Ascending aorta (tissue), 2 donors: ENCODE data around the gene HOXC10. TPM values are rescaled to one million over a fixed set of nuclear protein-coding genes. Genes with fewer than 3 reads are reported as not detected.

Experiments used
- DNase-seq, 2 donors: peaks; one replicate each; pipeline ENCODE4 v3.0.0-alpha.2; 2019; ENCODE audit warnings: low spot score in 2 of 2
- H3K27ac ChIP-seq, 2 donors: fragments of 200-600 bp; sonication (generic); one replicate each; pipeline ENCODE4 v1.5.1; 2016 to 2017; ENCODE audit warnings: mild to moderate bottlenecking in 1 of 2
- H3K27me3 ChIP-seq: fragments of 200-600 bp; sonication (generic); one replicate; pipeline ENCODE4 v1.5.1; 2017
- H3K36me3 ChIP-seq, 2 donors: fragments of 200-600 bp; sonication (generic); one replicate each; pipeline ENCODE4 v1.5.1; 2016
- H3K4me1 ChIP-seq, 2 donors: fragments of 200-600 bp; sonication (generic); one replicate each; pipeline ENCODE4 v1.5.1; 2016 to 2017; ENCODE audit warnings: mild to moderate bottlenecking in 1 of 2
- H3K4me3 ChIP-seq, 2 donors: fragments of 200-600 bp; sonication (generic); one replicate each; pipeline ENCODE4 v1.5.1; 2016 to 2017; ENCODE audit warnings: mild to moderate bottlenecking in 1 of 2
- H3K9me3 ChIP-seq, 2 donors: fragments of 200-600 bp; sonication (generic); one replicate each; pipeline ENCODE4 v1.5.1; 2016
- CTCF ChIP-seq, 3 experiments: fragments of 200-600 bp in 2 of 3; fragments of 450-650 bp in 1 of 3; sonication (generic) in 2 of 3; IDR thresholded peaks; one replicate each; pipeline ENCODE4 v1.5.1; 2016 to 2019; ENCODE audit warnings: antibody characterized with exemption in 3 of 3, mild to moderate bottlenecking in 1 of 3, moderate library complexity in 1 of 3
- intact Hi-C: fragments of 100-400 bp; cut with DNase I; formaldehyde crosslinking; loops from one replicate; pipeline ENCODE4 v1.15.1; 2023
- total RNA-seq: library from RNA; depleted of rRNA; stranded (reverse); fragments of >200 nt; gene quantifications from one replicate; pipeline ENCODE4 v1.1.0, GENCODE V29; 2016

Gene HOXC10
- total RNA-seq, 1 donor from 2014 or later, result not detected

DNA sequence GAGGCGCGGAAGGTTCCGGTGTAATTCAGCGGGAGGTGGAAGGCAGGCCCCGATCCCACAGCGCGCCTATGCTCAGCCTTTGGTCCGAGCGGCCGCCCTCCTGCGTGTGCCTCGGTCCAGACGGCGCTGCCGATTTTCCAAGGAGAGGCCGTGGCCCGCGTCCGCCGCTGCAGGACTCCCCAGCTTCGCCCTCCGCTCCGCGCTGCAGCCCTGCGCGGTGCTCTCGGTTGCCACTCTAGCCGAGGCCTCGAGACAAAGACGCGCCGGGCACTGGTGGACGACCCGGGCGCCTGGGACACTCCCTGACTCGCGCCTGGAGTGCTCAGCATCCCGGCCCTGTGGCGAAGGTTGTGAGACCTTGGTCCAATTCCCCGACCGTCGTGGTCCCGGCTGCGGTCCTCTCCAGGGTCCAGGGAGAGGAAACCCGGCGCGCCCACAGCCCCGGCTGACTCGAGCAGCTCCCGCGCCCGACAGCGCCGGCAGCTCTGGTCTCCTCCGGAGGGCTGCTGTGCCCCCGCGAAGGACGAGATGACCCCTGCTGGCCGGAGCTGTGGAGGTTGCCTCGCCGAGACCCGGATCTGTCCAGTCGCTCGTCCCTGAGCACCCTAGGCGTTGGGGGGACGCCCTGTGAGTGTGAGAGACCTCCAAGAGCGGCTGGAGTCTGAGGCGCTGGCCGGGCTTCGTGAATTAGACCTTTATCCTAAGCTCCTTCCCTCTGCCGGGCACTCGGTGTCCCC, 23.8 kb upstream of the HOXC10 start:
- no peak for DNase-seq
- Histone ChIP-seq H3K9me3 (no peaks in the 10 kb centered on the region), H3K27ac (no peak overlapping the region), H3K4me1 (peaks cover 0 to 2% of the 10 kb centered on the region in 2 donors), H3K4me3 (no peak overlapping the region), H3K27me3 (peaks cover 60% of the 10 kb centered on the region), H3K36me3 (no peaks in the 10 kb centered on the region)
- no peak for TF ChIP-seq CTCF (IDR thresholded peaks at IDR 0.05)
- intact Hi-C loops, result no loop called here

DNA sequence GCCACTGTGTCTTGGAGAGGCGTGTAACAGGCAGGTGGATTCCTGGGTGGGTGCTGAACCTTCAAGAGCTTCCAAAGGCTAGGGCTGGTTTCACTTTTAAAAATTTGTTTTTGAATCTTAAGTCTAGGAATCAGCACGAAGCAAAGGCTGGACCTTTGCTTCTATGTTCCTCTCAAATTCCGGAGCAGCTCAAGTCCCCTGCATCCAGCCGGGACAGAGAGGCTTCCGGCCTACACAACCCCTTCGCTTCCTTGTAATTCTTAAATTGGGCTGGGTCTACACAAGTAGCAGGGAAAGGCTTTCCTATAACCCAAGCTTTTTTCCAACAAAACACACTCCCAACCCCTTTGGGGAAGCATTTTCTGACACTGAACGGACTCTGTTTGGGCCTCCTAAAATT, 21.9 kb upstream of the HOXC10 start:
- Histone ChIP-seq H3K4me3 (no peak overlapping the region), H3K27ac (no peak overlapping the region), H3K27me3 (peaks cover 42% of the 10 kb centered on the region), H3K4me1 (peaks cover 0 to 2% of the 10 kb centered on the region in 2 donors), H3K36me3 (no peaks in the 10 kb centered on the region), H3K9me3 (no peaks in the 10 kb centered on the region)
- DNase-seq, result no peak
- no peak for TF ChIP-seq CTCF (IDR thresholded peaks at IDR 0.05)
- intact Hi-C loops, result no loop called here

- Histone ChIP-seq H3K27me3 (peaks cover 39% of the 10 kb centered on the region), H3K27ac (no peak overlapping the region), H3K4me3 (no peak overlapping the region), H3K4me1 (peaks cover 0 to 2% of the 10 kb centered on the region in 2 donors), H3K9me3 (no peaks in the 10 kb centered on the region), H3K36me3 (no peaks in the 10 kb centered on the region)
- no peak for TF ChIP-seq CTCF (IDR thresholded peaks at IDR 0.05)
- intact Hi-C loops, result no loop called here
- DNase-seq, result no peak
Observed at GRCh38 chr12:53963434-53964314, 21.3 kb upstream of the HOXC10 start.

- H3K4me3 ChIP-seq, result no peak overlapping the region
- H3K27me3 ChIP-seq, result peaks cover 36% of the 10 kb centered on the region
- peaks cover 0 to 2% of the 10 kb centered on the region in 2 donors for H3K4me1 ChIP-seq
- H3K9me3 ChIP-seq, result no peaks in the 10 kb centered on the region
- TF ChIP-seq CTCF (IDR thresholded peaks at IDR 0.05), result no peak
- intact Hi-C loops, result no loop called here
- no peak overlapping the region for H3K27ac ChIP-seq
- no peak for DNase-seq
- no peaks in the 10 kb centered on the region for H3K36me3 ChIP-seq
Observed at GRCh38 chr12:53964315-53964713, 20.6 kb upstream of the HOXC10 start.

DNA sequence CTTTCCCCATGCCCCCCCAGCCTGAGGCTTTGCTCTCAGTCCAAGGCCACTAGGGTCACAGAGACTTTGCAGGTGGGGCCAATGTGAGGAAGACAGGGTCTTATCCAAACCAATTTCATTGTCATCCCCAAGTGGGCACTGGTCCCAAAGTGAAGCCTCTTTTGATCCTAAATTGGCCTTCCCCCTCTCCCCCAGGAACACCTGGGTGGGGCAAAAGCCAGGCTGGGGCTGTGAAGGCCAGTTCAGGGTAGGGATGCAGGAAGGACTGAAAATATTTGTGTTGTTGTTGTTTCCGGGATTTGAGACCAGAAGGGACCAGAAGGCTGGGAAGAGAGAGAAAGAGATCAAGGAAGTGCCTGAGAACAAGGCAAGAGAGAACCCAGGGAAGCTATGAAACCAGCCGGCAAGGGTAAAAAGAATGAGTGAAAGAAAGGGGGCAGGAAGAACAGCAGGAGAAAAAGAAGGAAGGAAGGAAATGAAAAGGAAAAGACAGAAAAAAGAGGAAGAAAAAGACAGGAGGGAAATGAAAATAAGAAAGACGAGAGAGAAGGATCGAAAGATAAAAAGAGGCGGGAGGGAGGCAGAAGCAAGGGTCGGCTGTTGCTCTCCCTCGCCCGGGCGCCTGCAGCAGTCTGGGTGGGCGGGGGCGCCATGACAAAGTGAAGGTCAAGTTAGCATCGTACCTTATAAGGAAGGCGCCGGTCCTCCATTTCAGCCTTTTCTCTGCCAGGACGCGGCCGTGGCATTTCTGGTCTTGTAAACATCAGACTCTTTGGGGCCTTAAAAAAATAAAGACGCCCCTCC, 19.5 kb upstream of the HOXC10 start:
- peaks cover 26% of the 10 kb centered on the region for H3K27me3 ChIP-seq
- H3K27ac ChIP-seq, result no peak overlapping the region
- H3K4me3 ChIP-seq, result no peak overlapping the region
- no peak for TF ChIP-seq CTCF (IDR thresholded peaks at IDR 0.05)
- no peak for DNase-seq
- H3K4me1 ChIP-seq, result peaks cover 0 to 2% of the 10 kb centered on the region in 2 donors
- intact Hi-C loops, result no loop called here
- H3K36me3 ChIP-seq, result no peaks in the 10 kb centered on the region
- H3K9me3 ChIP-seq, result no peaks in the 10 kb centered on the region
